HG02840 (cell line): ENCODE results near the gene FAM20C.
"Not testable (repeated sequence)": the region's sequence is repeated elsewhere in the genome, so short reads cannot be mapped to it uniquely, and the experiment has no call there.

Experiments
- ATAC-seq: cut with Tn5 transposase; IDR thresholded peaks from one replicate; pipeline ENCODE4 v1.9.1; 2021; ENCODE audit warnings: mild to moderate bottlenecking, moderate library complexity, moderate number of reproducible peaks; ENCODE audit not compliant: unreplicated experiment, low FRiP score

Gene FAM20C

GRCh38 chr7:253581-254336 lies 61.4 kb downstream of the FAM20C start:
- ATAC-seq = no peak

DNA sequence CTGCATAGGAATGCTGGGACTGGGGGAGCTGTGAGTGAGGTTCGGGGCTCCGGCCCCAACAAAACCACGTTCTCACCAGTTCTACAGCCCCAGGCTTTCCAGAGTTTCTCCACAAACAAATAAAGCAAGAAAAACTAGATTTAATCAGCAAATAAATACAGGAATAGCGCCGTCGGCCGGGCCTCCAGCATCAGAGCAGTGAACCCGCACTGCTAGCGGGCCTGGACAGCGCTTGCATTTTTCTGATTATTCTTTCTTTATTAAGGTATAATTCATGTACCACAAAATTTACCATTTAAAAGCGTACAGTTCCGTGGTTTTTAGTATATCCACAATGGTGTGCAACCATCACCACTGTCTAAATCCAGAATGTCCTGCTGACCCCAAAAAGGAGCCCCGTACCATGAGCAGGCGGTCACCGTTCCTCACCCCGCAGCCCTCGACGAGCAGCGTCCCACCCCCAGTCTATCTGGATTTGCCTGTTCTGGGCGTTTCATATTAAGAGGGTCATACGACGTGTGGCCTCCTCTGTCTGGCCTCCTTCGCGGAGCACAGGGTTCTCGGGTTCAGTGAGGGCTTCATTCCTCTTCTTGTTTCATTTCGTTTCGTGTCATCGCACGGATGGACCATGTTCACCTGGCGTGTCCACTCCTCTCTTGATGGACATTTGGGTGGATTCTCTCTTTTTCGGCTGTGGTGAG lies 62.1 kb downstream of the FAM20C start:
- no peak for ATAC-seq

- ATAC-seq = no peak
Observed at GRCh38 chr7:255038-255435, 62.7 kb downstream of the FAM20C start.

DNA sequence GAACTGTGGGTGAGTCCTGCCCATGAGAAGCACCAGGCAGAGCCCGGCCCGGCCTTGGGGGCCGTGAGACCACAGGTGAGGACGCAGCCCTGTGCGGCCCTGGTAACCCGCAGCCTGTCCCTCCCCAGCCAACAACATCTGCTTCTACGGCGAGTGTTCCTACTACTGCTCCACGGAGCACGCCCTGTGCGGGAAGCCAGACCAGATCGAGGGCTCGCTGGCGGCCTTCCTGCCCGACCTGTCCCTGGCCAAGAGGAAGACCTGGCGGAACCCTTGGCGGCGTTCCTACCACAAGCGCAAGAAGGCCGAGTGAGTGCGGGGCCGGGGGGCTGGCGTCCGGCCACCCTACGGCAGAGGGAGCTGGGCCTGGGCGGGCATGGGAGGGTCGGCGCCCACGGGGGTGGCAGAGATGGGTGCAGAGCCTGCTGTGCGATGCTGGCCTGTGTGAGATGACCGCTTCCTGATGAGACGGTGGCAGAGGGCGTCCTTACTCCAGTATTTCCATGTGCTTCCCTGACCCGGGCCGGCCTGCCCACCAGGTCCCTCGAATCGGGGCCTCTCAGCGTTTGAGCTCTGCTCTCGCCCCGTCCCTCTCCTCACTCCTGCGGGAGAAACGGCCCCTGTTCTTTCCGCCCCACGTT lies 63.5 kb downstream of the FAM20C start:
- ATAC-seq = no peak

GRCh38 chr7:256461-256940 lies 64.1 kb downstream of the FAM20C start:
- ATAC-seq = no peak

DNA sequence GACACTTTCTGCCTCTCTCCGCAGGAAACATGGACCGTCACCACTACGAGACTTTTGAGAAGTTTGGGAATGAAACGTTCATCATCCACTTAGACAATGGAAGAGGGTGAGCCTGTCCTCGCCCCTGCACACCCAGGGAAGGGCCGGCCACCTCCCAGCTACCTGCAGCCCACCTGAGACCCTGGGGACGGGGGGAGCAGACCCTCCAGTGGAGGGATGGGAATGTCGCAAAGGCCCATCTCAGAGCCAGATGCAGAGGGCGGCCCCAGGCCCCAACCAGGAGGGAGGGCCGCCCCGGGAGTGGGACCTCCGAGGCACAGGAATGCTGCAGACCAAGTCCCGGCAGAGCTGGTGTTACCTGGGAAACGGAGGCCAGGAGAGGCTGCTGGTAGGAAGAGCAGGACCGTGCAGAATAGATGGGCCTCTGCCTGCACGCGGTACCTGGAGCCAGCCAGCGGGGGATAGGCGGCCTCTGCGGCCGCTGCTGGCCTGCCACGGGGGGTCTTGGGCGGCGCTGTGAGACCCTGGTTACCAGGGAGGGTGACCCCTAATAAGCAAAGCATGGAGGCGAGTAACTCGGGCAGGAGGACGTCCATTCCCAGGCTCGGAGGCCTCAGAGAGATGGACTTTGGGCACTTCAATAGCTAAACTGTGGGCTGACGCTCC lies 64.7 kb downstream of the FAM20C start:
- ATAC-seq = no peak

- no peak for ATAC-seq
Observed at GRCh38 chr7:257647-257992, 65.2 kb downstream of the FAM20C start.

- ATAC-seq = no peak
Observed at GRCh38 chr7:258476-259190, 66.3 kb downstream of the FAM20C start.

DNA sequence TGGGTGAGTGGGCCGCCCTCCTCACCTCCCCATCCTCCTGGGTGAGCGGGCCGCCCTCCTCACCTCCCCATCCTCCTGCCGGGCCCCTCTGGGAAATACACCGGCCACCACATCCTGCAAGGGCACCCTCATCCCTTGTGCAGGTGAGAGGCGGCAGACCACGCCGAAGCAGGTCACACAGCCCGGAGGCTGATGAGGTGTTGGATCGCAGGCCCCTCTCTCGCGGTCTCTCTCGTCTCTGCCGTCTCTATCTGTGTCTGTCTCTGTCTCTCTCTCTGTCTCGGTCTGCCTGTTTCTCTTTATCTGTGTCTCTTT lies 66.8 kb downstream of the FAM20C start:
- no peak for ATAC-seq

- no peak for ATAC-seq
Observed at GRCh38 chr7:259751-260405, 67.5 kb downstream of the FAM20C start.

- ATAC-seq = no peak
Observed at GRCh38 chr7:260441-261281, 68.3 kb downstream of the FAM20C start.

DNA sequence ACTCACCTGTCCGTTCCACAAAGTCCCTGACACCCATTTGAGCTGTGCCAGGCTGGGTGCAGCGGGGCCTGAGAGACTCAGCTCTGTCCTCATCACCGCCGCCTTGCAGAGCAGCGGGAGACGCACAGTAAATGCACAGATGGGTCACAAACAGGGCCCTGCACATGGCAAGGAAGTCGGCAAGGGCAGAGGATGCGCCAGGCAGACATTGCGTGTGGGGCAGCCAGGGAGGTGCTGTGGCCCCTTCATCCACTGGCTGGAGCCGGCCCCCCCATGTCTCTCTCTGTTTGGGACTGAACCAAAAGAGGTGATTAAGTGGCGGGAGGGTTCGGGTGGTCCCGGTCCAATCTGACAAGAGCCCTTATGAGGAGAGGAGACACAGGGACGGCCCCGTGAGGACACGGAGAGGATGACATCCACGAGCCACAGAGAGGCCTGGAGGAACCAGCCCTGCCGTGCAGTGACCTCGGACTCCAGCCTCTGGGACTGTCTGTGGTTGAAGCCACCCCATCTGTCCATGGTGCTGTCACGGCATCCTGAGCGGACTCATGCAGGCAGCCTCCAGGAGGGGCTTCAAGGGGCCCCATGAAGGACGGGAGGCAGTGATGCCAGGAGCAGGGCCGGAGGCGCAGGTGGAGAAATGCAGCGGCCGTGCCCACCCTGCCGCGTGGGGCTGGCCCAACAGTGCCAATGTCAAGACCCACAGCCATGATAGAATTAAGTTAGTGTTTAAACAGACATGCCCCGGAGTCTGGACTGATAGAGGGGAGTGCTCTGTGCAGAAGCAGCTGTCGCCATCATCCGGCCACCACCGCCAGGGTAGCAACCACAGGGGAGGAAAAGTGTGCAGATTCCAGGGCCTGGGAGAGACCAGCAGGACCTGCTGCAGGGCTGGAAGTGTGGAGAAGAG lies 69.2 kb downstream of the FAM20C start:
- ATAC-seq = no peak

DNA sequence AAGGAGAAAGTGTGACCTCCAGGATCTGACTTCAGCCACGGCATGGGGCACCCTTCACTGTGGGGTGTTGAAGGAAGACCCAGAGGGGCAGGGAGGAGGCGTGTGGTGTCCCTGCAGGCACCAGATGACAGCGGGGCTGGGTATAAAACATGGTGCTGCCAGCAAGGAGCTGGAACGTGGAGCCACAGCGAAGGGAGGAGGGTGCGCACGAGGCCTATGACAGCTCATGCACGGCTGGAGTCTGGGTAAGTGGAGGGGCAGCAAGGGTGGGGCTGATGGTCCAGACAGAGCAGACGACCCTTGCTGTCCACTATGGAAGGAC lies 69.8 kb downstream of the FAM20C start:
- ATAC-seq = no peak

DNA sequence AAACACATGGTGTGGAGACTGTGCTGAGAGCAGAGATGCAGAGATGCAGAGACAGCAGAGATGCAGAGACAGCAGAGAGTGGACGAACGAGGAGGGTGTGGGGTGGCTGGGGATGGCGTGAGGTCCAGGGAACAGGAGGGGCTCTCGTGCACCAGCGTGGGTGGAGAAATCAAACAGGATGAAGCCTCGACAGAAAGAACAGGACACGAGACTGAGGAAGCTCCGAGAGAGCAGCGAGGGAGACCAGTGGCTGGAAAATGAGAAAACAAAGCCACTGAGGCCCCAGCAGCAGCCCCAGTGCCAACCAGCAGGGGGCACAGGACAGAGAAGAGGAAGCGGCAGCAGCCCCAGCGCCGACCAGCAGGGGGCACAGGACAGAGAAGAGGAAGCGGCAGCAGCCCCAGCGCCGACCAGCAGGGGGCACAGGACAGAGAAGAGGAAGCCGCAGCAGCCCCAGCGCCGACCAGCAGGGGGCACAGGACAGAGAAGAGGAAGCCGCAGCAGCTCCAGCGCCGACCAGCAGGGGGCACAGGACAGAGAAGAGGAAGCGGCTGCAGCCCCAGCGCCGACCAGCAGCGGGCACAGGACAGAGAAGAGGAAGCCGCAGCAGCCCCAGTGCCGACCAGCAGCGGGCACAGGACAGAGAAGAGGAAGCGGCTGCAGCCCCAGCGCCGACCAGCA lies 70.4 kb downstream of the FAM20C start:
- ATAC-seq = not testable (repeated sequence)

GRCh38 chr7:263483-264351 lies 71.3 kb downstream of the FAM20C start:
- ATAC-seq = not testable (repeated sequence)

DNA sequence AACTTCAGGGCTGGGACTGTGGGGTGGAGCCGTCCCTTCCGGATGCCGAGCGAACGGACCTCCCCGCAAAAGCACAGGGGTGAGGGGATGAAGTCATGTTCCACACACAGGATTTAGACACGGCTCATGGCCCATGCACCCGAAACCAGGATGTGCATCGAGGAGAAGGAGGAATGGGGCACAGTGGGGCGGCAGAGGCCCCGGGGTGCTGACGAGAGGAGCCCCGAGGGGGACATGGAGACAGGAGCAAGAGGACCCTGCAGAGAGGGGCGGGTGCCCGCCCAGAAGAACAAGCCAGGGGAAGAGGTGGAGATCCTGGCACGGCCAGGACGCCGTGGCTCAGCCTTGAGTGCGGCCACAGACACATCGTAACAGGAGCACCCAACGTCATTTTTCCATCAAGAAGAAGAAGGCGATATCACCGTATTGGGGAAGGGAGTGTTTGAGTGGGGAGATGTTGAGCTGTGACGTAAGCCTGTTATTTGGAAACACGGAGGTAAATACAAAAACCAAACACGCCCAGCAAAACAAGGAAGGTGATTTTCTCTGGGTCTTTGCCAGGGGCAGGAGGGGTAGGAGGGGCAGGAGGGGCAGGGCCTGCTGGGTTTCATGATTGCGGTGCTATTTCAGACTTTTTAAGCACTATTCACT lies 72.3 kb downstream of the FAM20C start:
- no peak for ATAC-seq
